ENCODE data around the gene CTH. TPM values are rescaled to one million over a fixed set of nuclear protein-coding genes. Genes with fewer than 3 reads are reported as not detected.
"Not testable (repeated sequence)": the region's sequence is repeated elsewhere in the genome, so short reads cannot be mapped to it uniquely, and the experiment has no call there.

CTH gene
- 1 to 10 TPM; 2.0 to 5.5 (median 3.2) TPM for total RNA-seq (2021; fragmentation: NEBNext Ultra II Directional; extraction: Animal tissue kit (Norgen Biotek cat#: 25700))
- long read RNA-seq, transcript CTH-202 (12 exons, 1,805 nt) = major isoform, 5 of 10 reads
- long read RNA-seq, partial matches to known transcripts = 3 of 10 reads
- long read RNA-seq, other reads (novel, unspliced or antisense) = 2 of 10 reads

DNA sequence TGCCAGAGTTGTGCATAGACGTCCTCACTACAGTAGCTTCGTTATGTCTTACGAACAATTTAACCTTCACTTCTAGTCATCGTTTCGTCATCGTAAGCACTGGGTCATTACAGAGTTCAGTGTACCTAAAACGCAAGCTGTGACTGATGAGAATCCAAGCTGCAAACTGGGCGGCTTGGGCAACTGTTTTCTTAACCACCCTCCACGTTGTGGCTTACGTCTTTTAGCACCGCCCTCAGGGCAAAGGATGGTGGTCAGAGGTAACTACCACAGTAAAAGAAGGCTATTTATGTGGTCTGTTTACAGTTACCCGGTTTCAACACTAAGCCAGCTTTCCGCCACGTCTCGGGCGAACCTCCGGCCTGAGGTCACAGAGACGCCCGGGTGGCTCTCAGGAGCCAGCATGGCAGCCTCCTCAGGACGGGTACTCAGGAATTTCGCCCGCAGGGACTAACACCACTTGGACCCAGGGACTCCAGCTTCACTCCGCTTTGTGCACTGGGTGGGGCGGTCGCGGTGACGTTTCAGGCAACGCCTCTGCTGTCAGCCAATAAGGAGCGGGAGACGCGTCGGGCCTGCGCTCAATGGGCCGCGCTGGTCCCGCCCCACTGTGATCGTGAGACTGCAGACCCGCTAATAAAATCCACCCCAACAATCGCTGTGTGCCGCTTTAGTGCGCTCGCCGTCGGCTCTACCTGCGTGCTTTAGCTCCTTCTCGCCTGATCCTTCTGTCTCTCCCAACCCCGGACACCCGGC is at the start of gene CTH:
Gene CTH (plus strand): TSS at position 665 of the 756 bp plus-strand sequence. CDS start 148 bp downstream, outside the sequence.
- TF ChIP-seq, protein P1, sequence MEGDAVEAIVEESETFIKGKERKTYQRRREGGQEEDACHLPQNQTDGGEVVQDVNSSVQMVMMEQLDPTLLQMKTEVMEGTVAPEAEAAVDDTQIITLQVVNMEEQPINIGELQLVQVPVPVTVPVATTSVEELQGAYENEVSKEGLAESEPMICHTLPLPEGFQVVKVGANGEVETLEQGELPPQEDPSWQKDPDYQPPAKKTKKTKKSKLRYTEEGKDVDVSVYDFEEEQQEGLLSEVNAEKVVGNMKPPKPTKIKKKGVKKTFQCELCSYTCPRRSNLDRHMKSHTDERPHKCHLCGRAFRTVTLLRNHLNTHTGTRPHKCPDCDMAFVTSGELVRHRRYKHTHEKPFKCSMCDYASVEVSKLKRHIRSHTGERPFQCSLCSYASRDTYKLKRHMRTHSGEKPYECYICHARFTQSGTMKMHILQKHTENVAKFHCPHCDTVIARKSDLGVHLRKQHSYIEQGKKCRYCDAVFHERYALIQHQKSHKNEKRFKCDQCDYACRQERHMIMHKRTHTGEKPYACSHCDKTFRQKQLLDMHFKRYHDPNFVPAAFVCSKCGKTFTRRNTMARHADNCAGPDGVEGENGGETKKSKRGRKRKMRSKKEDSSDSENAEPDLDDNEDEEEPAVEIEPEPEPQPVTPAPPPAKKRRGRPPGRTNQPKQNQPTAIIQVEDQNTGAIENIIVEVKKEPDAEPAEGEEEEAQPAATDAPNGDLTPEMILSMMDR (IDR thresholded peaks at IDR 0.05) = no peak
- DNase-seq = peak; percentile 97
- H3K27ac Mint-ChIP-seq = peak within 1 kb of the TSS; percentile 99
- H3K27me3 Mint-ChIP-seq (ENCODE audit: insufficient read depth) = peaks cover 2% of the 10 kb centered on the region; the same call in 1 of the 2 replicates
- no peaks in the 10 kb centered on the region for H3K36me3 Mint-ChIP-seq (ENCODE audit: low read depth)
- peaks cover 20% of the 10 kb centered on the region for H3K4me1 Mint-ChIP-seq (ENCODE audit: low read depth)
- no peaks in the 10 kb centered on the region for H3K9me3 Mint-ChIP-seq
- peak within 1 kb of the TSS; percentile 100 for H3K4me3 Mint-ChIP-seq

DNA sequence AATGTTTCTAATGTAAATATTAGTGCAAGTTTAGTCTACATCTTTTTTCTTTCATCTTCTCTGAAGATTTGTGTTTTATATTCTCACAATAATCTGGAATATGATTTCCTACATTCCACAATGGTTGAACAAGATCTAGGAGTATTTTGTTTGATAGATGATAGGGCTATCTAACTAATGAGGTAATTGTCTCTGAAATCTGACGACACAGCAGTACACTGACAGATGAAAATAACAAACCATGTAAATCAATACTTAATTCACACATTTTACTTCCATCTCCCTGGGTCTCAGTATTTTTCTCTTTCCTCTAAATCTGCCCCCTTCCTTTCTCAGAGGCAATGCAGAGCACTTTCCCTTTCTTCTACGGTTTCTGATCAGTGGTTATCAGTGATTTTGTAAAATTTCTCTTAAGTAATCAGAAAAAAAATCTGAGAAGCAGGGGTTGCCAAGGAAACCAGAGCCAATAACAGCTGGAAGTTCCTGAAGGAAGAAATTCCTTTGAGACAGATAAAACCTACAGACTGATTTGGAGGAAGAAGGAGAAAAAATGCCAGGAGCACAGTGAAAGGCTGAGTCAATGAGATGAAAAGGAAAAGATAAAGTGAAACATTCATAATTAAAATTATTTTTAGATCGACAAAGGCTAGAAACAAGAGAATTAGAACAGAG is 49.2 kb upstream of the CTH start:
- peaks cover 26% of the 10 kb centered on the region for H3K4me1 Mint-ChIP-seq (ENCODE audit: low read depth)
- H3K27ac Mint-ChIP-seq = peak overlapping the region; percentile 58
- TF ChIP-seq, protein P1 (IDR thresholded peaks at IDR 0.05) = no peak
- no peaks in the 10 kb centered on the region for H3K36me3 Mint-ChIP-seq (ENCODE audit: low read depth)
- H3K27me3 Mint-ChIP-seq (ENCODE audit: insufficient read depth) = no peaks in the 10 kb centered on the region
- peak overlapping the region; percentile 21; the same call in 1 of the 2 replicates for H3K4me3 Mint-ChIP-seq
- H3K9me3 Mint-ChIP-seq = no peaks in the 10 kb centered on the region
- DNase-seq = peak; percentile 50

DNA sequence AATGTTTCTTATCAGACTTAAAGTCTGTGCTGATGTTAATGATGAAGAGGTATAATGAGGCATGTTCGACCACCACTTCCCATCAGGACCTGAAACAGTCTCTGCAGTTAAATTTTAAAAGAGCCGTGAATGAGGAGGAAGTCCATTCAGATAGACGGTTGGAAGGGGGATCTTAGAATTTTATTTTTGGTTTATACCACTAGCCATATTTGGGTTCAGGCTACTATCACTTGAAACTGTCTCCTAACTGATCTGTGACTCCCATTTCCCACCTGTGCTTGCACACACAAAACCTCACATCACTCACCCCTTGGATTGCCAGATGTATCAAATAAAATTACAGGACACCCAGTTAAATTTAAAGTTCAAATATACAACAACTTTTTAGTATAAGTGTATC is 46.6 kb upstream of the CTH start:
- Mint-ChIP-seq H3K4me3 (no peak overlapping the region), H3K27ac (no peak overlapping the region), H3K27me3 (ENCODE audit: insufficient read depth) (peaks cover 3% of the 10 kb centered on the region; the same call in 1 of the 2 replicates), H3K36me3 (ENCODE audit: low read depth) (no peaks in the 10 kb centered on the region), H3K4me1 (ENCODE audit: low read depth) (peaks cover 26% of the 10 kb centered on the region), H3K9me3 (no peaks in the 10 kb centered on the region)
- no peak for DNase-seq
- TF ChIP-seq, protein P1 (IDR thresholded peaks at IDR 0.05) = no peak

DNA sequence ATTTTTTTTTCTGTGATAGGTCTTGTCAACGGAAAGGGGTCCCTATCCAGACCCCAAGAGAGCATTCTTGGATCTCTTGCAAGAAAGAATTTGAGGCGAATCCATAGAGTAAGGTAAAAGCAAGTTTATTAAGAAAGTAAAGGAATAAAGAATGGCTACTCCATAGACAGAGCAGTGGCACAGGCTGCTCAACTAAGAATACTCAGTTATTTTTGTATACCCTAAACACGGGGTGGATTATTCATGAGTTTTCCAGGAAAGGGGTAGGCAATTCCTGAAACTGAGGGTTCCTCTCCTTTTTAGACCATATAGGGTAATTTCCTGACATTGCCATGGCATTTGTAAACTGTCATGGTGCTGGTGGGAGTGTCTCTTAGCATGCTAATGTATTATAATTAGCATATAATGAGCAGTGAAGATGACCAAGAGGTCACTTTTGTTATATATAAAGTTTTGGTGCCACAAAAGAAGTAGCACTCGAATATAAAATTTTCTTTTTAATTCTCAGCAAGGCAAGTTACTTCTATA is 44.6 kb upstream of the CTH start:
- H3K4me1 Mint-ChIP-seq (ENCODE audit: low read depth) = peaks cover 19% of the 10 kb centered on the region
- H3K27ac Mint-ChIP-seq; H3K36me3 Mint-ChIP-seq (ENCODE audit: low read depth); H3K27me3 Mint-ChIP-seq (ENCODE audit: insufficient read depth); H3K9me3 Mint-ChIP-seq; H3K4me3 Mint-ChIP-seq; DNase-seq: not testable (repeated sequence)

DNA sequence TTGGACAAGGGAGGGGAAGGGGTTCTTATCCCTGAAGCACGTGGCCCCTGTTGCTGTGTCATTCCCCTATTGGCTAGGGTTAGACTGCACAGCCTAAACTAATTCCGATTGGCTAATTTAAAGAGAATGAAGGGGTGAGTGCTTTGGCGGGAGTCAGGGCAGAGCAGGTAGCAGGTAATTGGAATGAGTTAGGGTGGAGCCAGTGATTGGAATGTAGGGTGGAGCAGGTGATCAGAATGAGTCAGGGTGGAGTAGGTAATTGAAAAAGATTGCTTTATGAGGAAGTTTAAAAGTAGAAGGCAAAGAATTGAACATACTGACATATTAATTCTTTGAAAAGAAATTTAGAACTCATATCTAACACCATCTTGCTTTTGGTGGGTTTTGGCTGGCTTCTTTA is 44.1 kb upstream of the CTH start:
- H3K27me3 Mint-ChIP-seq (ENCODE audit: insufficient read depth); H3K36me3 Mint-ChIP-seq (ENCODE audit: low read depth); H3K27ac Mint-ChIP-seq; H3K9me3 Mint-ChIP-seq; DNase-seq; H3K4me3 Mint-ChIP-seq: not testable (repeated sequence)
- H3K4me1 Mint-ChIP-seq (ENCODE audit: low read depth) = peaks cover 14% of the 10 kb centered on the region

DNA sequence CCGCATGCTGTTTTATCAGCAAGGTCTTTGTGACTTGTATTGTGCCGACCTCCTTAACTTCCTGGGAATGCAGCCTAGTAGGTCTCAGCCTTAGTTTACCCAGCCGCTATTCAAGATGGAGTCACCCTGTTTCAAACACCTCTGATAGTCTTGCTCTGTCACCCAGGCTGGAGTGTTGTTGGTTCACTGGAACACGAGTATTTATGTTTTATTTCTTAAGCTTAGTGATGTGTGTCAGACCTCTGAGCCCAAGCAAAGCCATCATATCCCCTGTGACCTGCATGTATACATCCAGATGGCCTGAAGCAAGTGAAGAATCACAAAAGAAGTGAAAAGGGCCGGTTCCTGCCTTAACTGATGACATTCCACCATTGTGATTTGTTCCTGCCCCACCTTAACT is 43.7 kb upstream of the CTH start:
- not testable (repeated sequence) for H3K27ac Mint-ChIP-seq; H3K36me3 Mint-ChIP-seq (ENCODE audit: low read depth); H3K9me3 Mint-ChIP-seq; H3K4me3 Mint-ChIP-seq; H3K27me3 Mint-ChIP-seq (ENCODE audit: insufficient read depth); DNase-seq
- peaks cover 10% of the 10 kb centered on the region for H3K4me1 Mint-ChIP-seq (ENCODE audit: low read depth)

DNA sequence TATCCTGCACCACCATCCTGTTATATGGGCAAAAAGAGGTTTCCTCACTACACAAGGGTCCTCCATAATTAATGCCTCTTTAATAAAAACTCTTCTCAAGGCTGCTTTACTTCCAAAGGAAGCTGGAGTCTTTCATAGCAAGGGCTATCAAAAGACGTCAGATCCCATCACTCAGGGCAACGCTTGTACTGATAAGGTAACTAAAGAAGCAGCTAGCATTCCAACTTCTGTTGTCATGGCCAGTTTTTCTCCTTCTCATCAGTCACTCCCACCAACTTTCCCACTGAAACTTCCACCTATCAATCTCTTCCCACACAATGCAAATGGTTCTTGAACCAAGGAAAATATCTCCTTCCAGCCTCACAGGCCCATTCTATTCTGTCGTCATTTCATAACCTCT is 39.5 kb upstream of the CTH start:
- H3K4me3 Mint-ChIP-seq; H3K27ac Mint-ChIP-seq; H3K27me3 Mint-ChIP-seq (ENCODE audit: insufficient read depth); H3K9me3 Mint-ChIP-seq; H3K4me1 Mint-ChIP-seq (ENCODE audit: low read depth); H3K36me3 Mint-ChIP-seq (ENCODE audit: low read depth); DNase-seq: not testable (repeated sequence)
